Keratinocyte (primary cell): Measurements from ENCODE around the gene PNMT.

ENCODE experiments used
- CTCF ChIP-seq, 3 experiments: IDR thresholded peaks in 1 of 3; conservative IDR thresholded peaks in 1 of 3; optimal IDR thresholded peaks in 1 of 3; 2 replicates in 2 of 3; 3 replicates in 1 of 3; pipeline versions ENCODE3 to v1.5.1; 2011; ENCODE audit warnings: low read length in 3 of 3, mild to moderate bottlenecking in 3 of 3, moderate library complexity in 2 of 3, control low read depth in 1 of 3, inconsistent platforms in 1 of 3; ENCODE audit not compliant: insufficient read depth in 2 of 3; ENCODE audit errors: extremely low read depth in 1 of 3
- EZH2 ChIP-seq: IDR thresholded peaks from one replicate; pipeline ENCODE4 v1.6.1; 2012; ENCODE audit warnings: inconsistent platforms, mild to moderate bottlenecking, low read length, moderate library complexity

- TF ChIP-seq CTCF (optimal IDR thresholded peaks at IDR 0.05 in 1 of 3, IDR thresholded peaks at IDR 0.05 in 1 of 3, conservative IDR thresholded peaks at IDR 0.05 in 1 of 3; ENCODE audit: extremely low read depth in 1 of 3, insufficient read depth in 2 of 3, low read length in 3 of 3) (no peak), EZH2 (no peak)
Measured at GRCh38 chr17:39688475-39688835, 20.2 kb downstream of the PNMT start.
